ENCODE results near the gene PDZRN4. TPM values are rescaled to one million over a fixed set of nuclear protein-coding genes. Genes with fewer than 3 reads are reported as not detected.

The PDZRN4 gene
- total and polyA plus RNA-seq, 11 donors: 0.07 to 1.4 (median 0.12) TPM; not detected in 6

GRCh38 chr12:41496009-41496408 lies 307.9 kb downstream of the PDZRN4 start:
- WGBS, 4 donors: 53 to 62% (median 55%) methylated on average over 4 of the region's 4 CpGs
- Histone ChIP-seq H3K9me3 (no peaks in the 10 kb centered on the region), H3K4me1 (no peaks in the 10 kb centered on the region), H3K27me3 (no peaks in the 10 kb centered on the region), H3K36me3 (no peaks in the 10 kb centered on the region), H3K27ac (no peak overlapping the region), H3K4me3 (no peak overlapping the region)
- DNase-seq: no peak
- TF ChIP-seq CTCF (IDR thresholded peaks at IDR 0.05): no peak
- TF ChIP-seq POLR2A (IDR thresholded peaks at IDR 0.05): no peak
- intact Hi-C loops (cut with DNase I): no loop called here
- no peak for ATAC-seq

GRCh38 chr12:41497409-41497808 lies 309.3 kb downstream of the PDZRN4 start:
- intact Hi-C loops (cut with DNase I): no loop called here
- H3K9me3 ChIP-seq: no peaks in the 10 kb centered on the region
- no peaks in the 10 kb centered on the region for H3K27me3 ChIP-seq
- WGBS, 4 donors: 75 to 83% (median 80%) methylated on average over 2 of the region's 2 CpGs
- no peaks in the 10 kb centered on the region for H3K36me3 ChIP-seq
- no peak overlapping the region for H3K27ac ChIP-seq
- no peaks in the 10 kb centered on the region for H3K4me1 ChIP-seq
- DNase-seq (no peak), ATAC-seq (no peak)
- no peak overlapping the region for H3K4me3 ChIP-seq
- no peak for TF ChIP-seq POLR2A (IDR thresholded peaks at IDR 0.05)
- no peak for TF ChIP-seq CTCF (IDR thresholded peaks at IDR 0.05)

- ATAC-seq: no peak
- Histone ChIP-seq H3K36me3 (no peaks in the 10 kb centered on the region), H3K27me3 (no peaks in the 10 kb centered on the region), H3K4me3 (no peak overlapping the region), H3K9me3 (no peaks in the 10 kb centered on the region), H3K4me1 (no peaks in the 10 kb centered on the region), H3K27ac (no peak overlapping the region)
- no peak for DNase-seq
- TF ChIP-seq POLR2A (IDR thresholded peaks at IDR 0.05) (no peak), CTCF (IDR thresholded peaks at IDR 0.05) (no peak)
- intact Hi-C loops (cut with DNase I): no loop called here
- 94 to 99% (median 96%) methylated on average over 6 of the region's 6 CpGs for WGBS, 4 donors
These were observed 316.9 kb downstream of the PDZRN4 start for GRCh38 chr12:41504976-41505375.

- WGBS, 4 donors: 82 to 89% (median 87%) methylated on average over 3 of the region's 3 CpGs
- DNase-seq (no peak), ATAC-seq (no peak)
- Histone ChIP-seq H3K36me3 (no peaks in the 10 kb centered on the region), H3K27me3 (no peaks in the 10 kb centered on the region), H3K4me3 (no peak overlapping the region), H3K9me3 (no peaks in the 10 kb centered on the region), H3K4me1 (peaks cover 0 to 7% (median 0%) of the 10 kb centered on the region in 12 donors), H3K27ac (no peak overlapping the region)
- TF ChIP-seq POLR2A (IDR thresholded peaks at IDR 0.05) (no peak), CTCF (IDR thresholded peaks at IDR 0.05) (no peak)
- intact Hi-C loops (cut with DNase I): no loop called here
These were observed 319.2 kb downstream of the PDZRN4 start for GRCh38 chr12:41507286-41507685.
